ENCODE results near the gene POFUT1. TPM values are rescaled to one million over a fixed set of nuclear protein-coding genes. Genes with fewer than 3 reads are reported as not detected.
A peak's percentile ranks its signal among the peaks of the same experiment; 100 is the strongest.

POFUT1 gene
- total RNA-seq, 1 donor from 2014 or later = 29.5 TPM

GRCh38 chr20:32204205-32205109 lies 3.2 kb upstream of the POFUT1 start:
- peak overlapping the region; percentile 12 for H3K27ac Mint-ChIP-seq (ENCODE audit: unreplicated experiment)
- peaks cover 50% of the 10 kb centered on the region for H3K4me1 Mint-ChIP-seq (ENCODE audit: low read depth, unreplicated experiment)
- H3K27me3 Mint-ChIP-seq (ENCODE audit: unreplicated experiment) = peaks cover 6% of the 10 kb centered on the region
- no peak for TF ChIP-seq CTCF (IDR thresholded peaks at IDR 0.05; ENCODE audit: partially characterized antibody, unreplicated experiment)
- H3K36me3 Mint-ChIP-seq (ENCODE audit: unreplicated experiment) = no peaks in the 10 kb centered on the region
- H3K4me3 Mint-ChIP-seq (ENCODE audit: unreplicated experiment) = peak overlapping the region; percentile 27
- no peak for DNase-seq
- H3K9me3 Mint-ChIP-seq (ENCODE audit: unreplicated experiment) = peaks cover 14% of the 10 kb centered on the region

DNA sequence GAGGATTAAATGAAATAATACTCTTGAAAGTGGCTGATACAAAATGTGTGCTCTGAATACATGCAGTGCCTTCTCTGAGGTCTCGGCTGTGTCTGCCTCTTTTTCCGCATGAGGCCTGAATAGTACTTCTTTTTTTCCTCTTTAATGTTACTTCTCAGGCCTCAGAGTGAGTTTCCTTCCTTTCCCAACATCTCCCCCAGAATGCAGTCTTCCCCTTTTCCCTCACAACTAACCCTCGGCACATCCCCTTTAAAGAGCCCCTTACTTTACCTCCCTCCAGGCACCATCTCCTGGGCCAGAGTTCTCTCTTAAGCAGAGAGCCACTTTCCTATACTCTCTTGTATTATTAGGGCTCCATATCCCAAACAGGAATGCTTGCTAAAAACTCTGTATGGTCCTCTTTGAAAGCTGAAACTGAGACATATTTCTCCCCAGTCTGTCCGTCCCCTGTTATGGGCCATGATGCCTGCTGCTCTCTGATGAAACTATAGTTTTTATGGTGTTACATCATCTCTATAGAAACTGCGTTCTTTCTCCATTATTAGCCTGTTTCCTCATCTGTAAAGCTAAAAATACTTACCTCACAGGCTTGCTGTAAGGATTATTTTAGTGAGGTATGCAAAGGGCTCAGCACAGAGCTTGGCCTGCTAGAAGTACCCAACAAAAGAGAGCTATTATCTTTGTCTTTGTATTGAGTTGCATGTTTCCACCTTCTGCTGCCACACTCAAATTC lies 2.4 kb upstream of the POFUT1 start:
- Mint-ChIP-seq H3K4me1 (ENCODE audit: low read depth, unreplicated experiment) (peaks cover 51% of the 10 kb centered on the region), H3K27me3 (ENCODE audit: unreplicated experiment) (peaks cover 6% of the 10 kb centered on the region), H3K27ac (ENCODE audit: unreplicated experiment) (peak overlapping the region; percentile 1), H3K36me3 (ENCODE audit: unreplicated experiment) (no peaks in the 10 kb centered on the region), H3K9me3 (ENCODE audit: unreplicated experiment) (peaks cover 16% of the 10 kb centered on the region), H3K4me3 (ENCODE audit: unreplicated experiment) (peak overlapping the region; percentile 98)
- DNase-seq = no peak
- TF ChIP-seq CTCF (IDR thresholded peaks at IDR 0.05; ENCODE audit: partially characterized antibody, unreplicated experiment) = no peak

GRCh38 chr20:32205843-32206759 lies 1.6 kb upstream of the POFUT1 start:
- DNase-seq = no peak
- Mint-ChIP-seq H3K4me3 (ENCODE audit: unreplicated experiment) (peak overlapping the region; percentile 98), H3K27me3 (ENCODE audit: unreplicated experiment) (peaks cover 6% of the 10 kb centered on the region), H3K4me1 (ENCODE audit: low read depth, unreplicated experiment) (peaks cover 51% of the 10 kb centered on the region), H3K27ac (ENCODE audit: unreplicated experiment) (peak overlapping the region; percentile 85), H3K36me3 (ENCODE audit: unreplicated experiment) (no peaks in the 10 kb centered on the region), H3K9me3 (ENCODE audit: unreplicated experiment) (peaks cover 16% of the 10 kb centered on the region)
- no peak for TF ChIP-seq CTCF (IDR thresholded peaks at IDR 0.05; ENCODE audit: partially characterized antibody, unreplicated experiment)

- Mint-ChIP-seq H3K36me3 (ENCODE audit: unreplicated experiment) (peaks cover 5% of the 10 kb centered on the region), H3K4me1 (ENCODE audit: low read depth, unreplicated experiment) (peaks cover 51% of the 10 kb centered on the region), H3K9me3 (ENCODE audit: unreplicated experiment) (peaks cover 16% of the 10 kb centered on the region), H3K27me3 (ENCODE audit: unreplicated experiment) (peaks cover 6% of the 10 kb centered on the region), H3K27ac (ENCODE audit: unreplicated experiment) (peak overlapping the region; percentile 85), H3K4me3 (ENCODE audit: unreplicated experiment) (peak overlapping the region; percentile 98)
- DNase-seq = no peak
- TF ChIP-seq CTCF (IDR thresholded peaks at IDR 0.05; ENCODE audit: partially characterized antibody, unreplicated experiment) = no peak
Observed at GRCh38 chr20:32206760-32207625, 687 bp upstream of the POFUT1 start.

Measured in glutamatergic neuron (in vitro differentiated cells).